GM21423 (cell line): ENCODE measurements around the gene GALNT8.
"Not testable (repeated sequence)": the region's sequence is repeated elsewhere in the genome, so short reads cannot be mapped to it uniquely, and the experiment has no call there.

Source experiments
- ATAC-seq: cut with Tn5 transposase; IDR thresholded peaks from one replicate; pipeline ENCODE4 v1.9.1; 2021; ENCODE audit warnings: mild to moderate bottlenecking, moderate library complexity; ENCODE audit not compliant: unreplicated experiment

The GALNT8 gene

GRCh38 chr12:4743046-4743445 lies 22.8 kb downstream of the GALNT8 start:
- no peak for ATAC-seq

- ATAC-seq: no peak
Measured at GRCh38 chr12:4744709-4745108, 24.5 kb downstream of the GALNT8 start.

- no peak for ATAC-seq
Measured at GRCh38 chr12:4745249-4745648, 25.0 kb downstream of the GALNT8 start.

- not testable (repeated sequence) for ATAC-seq
Measured at GRCh38 chr12:4751654-4752053, 31.5 kb downstream of the GALNT8 start.

- no peak for ATAC-seq
Measured at GRCh38 chr12:4762773-4763172, 42.6 kb downstream of the GALNT8 start.

GRCh38 chr12:4763549-4763948 lies 43.3 kb downstream of the GALNT8 start:
- ATAC-seq: no peak

- no peak for ATAC-seq
Measured at GRCh38 chr12:4766445-4766844, 46.2 kb downstream of the GALNT8 start.

GRCh38 chr12:4767186-4767585 lies 47.0 kb downstream of the GALNT8 start:
- no peak for ATAC-seq

- no peak for ATAC-seq
Measured at GRCh38 chr12:4768341-4768740, 48.1 kb downstream of the GALNT8 start.

GRCh38 chr12:4769073-4769472 lies 48.9 kb downstream of the GALNT8 start:
- no peak for ATAC-seq

GRCh38 chr12:4771172-4771959 lies 51.2 kb downstream of the GALNT8 start:
- no peak for ATAC-seq

- no peak for ATAC-seq
Measured at GRCh38 chr12:4771960-4772566, 51.9 kb downstream of the GALNT8 start.

- ATAC-seq: no peak
Measured at GRCh38 chr12:4775936-4776335, 55.7 kb downstream of the GALNT8 start.

- no peak for ATAC-seq
Measured at GRCh38 chr12:4779749-4780148, 59.5 kb downstream of the GALNT8 start.

GRCh38 chr12:4780641-4781611 lies 60.7 kb downstream of the GALNT8 start:
- ATAC-seq: no peak

- no peak for ATAC-seq
Measured at GRCh38 chr12:4784404-4785054, 64.3 kb downstream of the GALNT8 start.

GRCh38 chr12:4786795-4787194 lies 66.6 kb downstream of the GALNT8 start:
- ATAC-seq: no peak

GRCh38 chr12:4787965-4788364 lies 67.8 kb downstream of the GALNT8 start:
- no peak for ATAC-seq

GRCh38 chr12:4789776-4790175 lies 69.6 kb downstream of the GALNT8 start:
- no peak for ATAC-seq

- no peak for ATAC-seq
Measured at GRCh38 chr12:4791497-4791896, 71.3 kb downstream of the GALNT8 start.

- no peak for ATAC-seq
Measured at GRCh38 chr12:4794491-4794890, 74.3 kb downstream of the GALNT8 start.
